ENCODE results near the gene SHISAL1.
"Not testable (repeated sequence)": the region's sequence is repeated elsewhere in the genome, so short reads cannot be mapped to it uniquely, and the experiment has no call there.

SHISAL1 gene

DNA sequence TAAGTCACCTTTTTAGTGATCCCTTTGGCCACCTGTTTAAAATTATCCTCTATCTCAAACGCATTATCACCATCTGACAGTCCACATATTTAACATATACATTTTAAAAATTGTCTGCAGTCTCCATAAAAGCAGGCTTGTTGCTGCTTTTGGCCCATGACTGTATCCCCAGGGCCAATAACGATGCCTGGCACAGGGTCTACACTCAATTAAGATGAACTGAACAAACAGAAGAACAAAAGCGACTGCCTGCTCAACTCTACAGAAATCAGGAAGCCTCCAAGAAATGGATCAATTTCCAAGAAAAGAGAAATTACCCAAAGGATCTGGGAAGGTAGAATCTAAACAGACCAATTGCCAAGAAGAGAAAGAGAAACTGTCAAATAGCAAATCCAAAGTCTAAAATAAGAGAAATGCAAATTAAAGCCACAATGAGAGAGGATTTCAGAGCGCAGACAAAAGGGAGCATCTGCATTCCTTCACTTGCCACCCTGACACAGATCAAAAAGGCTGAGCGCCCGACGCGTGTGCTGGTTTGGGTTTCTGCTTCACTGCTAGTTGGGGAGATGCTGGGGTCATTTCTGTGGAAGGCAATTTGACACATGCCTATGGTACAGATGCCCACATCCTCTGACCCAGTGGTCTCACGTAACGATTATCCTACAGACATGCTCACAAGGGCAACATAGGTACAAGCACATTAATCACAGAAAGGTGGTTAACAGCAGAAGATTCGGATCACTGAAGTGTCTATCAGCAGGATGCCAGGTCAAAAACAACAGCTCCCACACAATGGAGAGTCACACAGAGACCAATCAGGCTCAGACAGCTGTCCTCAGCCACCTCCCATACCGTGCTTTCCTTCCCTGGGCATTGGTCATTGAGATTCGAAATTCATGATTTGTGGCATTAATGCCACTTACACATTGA is 55.9 kb downstream of the SHISAL1 start:
- DNase-seq = no peak

DNA sequence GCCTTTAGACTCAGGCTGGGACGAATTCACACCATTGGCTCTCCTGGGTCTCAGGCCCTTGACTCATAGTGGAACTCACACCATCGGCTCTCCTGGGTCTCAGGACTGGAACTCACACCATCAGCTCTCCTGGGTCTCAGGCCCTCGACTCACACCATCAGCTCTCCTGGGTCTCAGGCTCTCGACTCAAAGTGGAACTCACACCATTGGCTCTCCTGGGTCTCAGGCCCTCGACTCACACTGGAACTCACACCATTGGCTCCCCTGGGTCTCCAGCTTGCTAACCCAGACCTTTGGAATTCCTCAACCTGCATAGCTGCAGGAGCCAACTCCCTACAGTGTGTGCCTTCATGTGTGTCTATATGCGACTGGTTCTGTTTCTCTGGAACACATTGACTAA is 56.7 kb downstream of the SHISAL1 start:
- no peak for DNase-seq

DNA sequence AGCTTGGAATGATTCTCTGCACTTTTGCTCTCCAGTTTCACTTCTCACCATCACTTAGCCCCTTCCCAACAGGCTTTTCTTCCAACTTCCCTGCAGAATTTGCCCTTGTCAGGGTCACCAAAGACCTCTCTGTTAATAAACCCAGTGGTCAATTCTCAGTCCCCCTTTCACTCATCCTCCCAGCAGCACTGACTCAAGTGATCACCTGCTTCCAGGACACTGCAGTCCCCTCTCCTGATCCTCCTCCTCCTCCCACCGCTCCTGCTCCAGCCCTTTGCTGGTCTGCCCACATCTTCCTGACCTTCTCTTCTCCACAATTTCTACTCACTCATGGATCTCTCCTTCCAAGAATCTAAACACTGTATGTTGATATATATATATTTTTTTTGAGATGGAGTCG is 57.9 kb downstream of the SHISAL1 start:
- DNase-seq = no peak

DNA sequence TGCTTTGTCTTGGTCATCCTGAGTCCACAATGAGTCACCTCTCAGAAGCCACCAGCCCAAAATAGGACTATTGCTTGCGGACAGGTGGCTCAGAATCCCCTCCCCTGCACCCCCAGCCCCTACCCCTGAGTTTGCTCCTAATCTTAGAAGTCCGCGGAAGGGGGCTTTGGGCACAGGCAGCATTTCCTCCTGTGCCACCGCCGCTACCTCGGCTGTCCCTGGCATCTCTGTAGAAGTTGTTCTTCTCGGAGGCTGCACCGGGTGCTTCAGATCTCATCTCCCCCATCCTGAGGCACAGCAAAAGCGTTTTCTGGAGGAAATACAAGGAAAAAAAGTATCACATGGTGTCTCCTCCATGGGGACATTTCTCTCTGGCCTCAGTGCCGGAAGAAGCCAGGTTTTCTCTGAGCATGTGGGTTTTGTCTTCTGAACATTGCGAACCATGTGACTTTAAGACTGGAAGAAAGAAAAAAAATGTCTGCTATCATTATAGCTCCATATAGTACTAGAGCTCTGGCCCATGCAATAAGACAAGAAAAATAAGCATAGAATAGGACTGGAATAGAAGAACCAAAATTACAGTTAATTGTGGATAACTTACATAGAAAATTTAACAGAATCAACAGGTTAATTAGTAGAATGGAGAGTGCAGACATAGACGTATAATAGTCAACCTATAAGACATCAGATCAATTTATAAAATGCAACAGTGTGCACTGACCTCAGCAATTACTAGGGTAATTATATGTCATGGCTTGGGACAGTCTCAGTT is 63.2 kb downstream of the SHISAL1 start:
- DNase-seq = no peak

DNA sequence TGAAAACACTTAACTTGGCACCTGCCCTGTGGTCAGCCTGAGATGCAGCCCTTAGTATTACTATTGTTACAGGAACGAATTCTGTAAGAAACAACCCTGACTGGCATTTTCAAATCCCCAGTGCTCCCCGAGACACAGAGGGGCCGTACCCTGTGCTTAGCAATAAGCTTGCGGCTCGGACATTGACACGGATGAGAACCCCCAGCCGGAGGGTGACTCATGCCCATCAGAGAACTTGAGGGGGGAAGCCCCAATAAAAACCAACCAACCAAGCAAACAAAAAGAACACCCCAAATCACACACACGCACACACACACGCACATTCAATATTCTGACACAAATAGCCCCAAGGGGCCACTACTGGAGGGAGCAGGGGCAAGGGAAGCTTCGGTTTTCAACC is 63.8 kb downstream of the SHISAL1 start:
- no peak for DNase-seq

DNA sequence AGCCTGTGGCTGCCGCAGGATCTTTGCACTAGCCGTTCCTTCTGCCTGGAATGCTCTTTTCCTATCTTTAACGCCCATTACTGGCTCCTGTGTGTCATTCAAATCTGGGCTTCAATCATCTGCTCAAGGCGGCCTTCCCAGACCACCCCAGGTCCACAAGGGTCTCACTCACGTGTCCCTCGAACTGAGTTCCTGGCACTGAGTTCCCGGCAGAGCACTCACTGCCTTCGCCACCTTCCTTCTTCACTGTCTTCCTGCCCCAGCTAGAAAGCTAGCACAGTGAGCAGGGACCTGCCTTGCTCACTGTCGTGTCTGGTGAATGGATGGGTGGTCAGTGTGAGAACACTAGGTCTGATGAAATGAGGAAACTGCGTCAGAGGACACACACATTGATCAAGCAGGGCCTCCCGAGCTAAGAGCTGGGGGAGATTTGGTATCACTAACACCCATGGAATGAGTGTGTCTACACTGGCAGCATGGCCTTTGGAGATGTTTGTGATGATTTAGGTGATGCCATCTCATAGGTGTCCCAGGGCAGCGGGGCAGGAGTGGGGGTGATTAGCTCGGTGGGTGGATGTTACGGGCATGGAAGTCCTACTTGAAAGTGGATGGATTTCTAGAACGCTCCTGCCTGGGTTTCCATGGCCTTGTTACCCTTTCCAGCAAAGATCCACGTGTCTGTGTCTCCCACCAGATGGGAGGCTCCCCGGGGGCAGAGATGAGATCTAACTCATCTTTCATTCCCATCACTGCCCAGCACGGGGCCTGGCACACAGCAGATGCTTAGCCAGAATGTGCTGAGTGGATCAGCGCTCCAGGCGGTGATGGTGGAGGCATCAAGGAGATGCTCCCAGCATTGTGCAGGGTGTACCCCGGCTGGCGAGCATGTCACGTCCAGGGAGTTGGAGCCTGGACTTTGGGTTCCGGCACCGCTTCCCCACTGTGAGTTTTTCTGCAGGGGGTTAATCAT is 64.5 kb downstream of the SHISAL1 start:
- no peak for DNase-seq

DNA sequence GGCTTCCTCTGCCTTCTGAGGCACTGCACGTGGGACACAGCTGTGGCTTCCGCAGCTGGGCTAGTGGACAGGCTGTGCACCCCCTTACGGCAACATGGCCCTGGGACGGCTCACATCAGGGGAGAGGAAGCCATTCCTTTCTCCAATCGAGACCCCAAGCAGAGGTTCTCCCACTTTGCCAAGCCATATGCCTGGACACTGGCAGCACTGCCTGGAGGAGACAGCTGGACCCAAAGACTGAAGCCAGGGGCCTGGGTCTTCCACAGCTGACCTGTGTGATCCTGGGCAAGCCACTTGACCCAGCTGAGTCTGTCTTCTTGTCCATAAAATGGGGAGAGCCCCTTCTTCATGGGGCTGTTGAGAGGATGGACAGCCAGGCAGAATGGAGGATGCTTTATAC is 65.4 kb downstream of the SHISAL1 start:
- DNase-seq = no peak

DNA sequence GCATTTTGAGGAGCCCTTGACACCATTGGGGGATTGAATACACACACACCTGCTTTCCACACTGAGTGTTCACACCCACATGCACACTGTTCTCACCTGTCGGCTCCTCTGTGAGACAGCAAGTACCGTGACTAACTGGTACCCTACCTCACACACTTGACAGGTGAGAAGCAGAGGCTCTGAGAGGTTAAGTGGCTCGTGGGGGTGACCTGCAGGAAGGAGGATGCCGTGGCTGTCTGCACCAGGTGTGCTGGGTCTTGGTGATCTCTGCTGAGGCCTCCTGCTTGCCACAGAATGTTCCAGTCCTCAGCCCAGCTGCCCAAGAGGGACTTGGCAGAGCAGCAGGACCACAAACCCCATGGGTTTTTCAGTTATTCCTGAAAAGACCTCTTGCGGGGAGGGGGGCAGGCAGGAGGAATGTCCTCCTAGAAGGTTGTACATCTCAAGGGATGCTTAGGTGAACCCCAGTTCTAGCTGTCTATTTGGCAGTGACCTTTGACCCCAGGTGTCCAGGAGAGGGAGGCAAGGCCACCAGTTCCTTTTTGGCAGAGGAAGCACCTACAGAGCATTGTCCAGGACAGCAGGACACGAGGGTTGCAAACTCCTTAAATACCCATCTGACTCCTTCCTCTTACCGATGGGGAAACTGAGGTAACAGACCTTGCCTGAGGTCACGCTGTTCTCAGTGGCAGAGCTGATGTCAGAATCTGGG is 66.0 kb downstream of the SHISAL1 start:
- DNase-seq = no peak

DNA sequence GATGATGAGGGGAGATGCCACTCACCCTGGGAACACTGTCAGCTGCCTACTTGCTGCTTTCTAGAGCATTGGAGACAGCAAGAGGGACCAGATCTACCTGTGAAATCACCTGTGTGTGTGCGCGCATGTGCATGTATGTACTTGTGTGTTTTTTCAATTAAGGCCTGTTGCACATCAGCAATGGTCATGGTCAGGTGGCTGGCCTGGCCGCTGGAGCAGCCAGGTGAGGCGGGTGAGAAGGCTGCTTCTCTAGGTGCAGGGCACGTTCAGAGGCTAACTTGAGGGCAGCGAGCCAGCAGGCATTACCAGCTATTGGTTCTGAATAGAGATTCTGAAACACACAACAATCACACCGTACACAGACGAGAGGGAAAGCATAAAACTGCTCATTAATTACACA is 66.9 kb downstream of the SHISAL1 start:
- DNase-seq = no peak

DNA sequence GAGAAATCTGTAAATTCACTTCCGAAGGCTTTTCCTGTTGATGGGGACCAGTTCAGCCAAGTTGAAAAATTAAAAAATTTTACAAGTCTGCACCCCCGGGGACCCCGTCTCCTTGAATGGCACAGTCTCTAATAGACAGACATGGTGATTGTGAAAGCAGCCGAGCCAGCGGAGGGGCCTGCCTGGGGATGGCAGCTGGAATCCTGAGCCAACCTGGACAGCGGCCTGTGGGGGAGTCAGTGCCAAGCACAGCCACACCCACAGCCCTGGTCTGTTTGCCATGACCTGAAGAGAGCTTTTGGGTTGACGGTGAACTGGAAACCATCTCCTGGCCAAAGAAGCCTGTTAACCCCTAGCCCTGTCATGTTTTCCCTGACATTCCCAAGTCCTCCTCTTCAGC is 67.3 kb downstream of the SHISAL1 start:
- no peak for DNase-seq

DNA sequence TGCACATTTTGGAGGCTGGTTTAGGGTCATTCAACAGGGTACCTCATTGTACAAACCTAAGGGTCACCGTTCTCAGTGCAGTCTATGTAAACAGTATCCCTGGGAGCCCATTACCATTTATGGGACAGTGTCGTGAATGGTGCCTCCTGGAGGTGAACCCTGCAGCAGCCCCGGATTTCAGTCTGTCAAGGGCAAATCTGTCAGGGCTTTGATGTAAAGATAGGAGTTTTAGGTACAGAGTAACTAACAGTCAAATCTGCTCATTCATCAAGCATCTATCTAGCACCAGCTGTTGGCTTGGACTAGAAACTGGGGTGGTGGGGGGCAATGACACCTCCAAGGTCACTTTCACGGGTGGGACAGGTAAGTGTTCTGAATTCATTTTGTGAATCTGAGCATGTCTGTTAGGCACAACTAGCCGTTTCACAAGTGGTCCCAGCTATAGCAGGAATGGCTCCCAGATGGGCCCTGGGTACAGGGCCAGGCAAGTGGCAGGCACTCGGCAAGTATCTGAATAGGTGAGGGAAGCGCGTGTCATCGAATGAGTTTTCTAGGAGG is 68.4 kb downstream of the SHISAL1 start:
- DNase-seq = no peak

DNA sequence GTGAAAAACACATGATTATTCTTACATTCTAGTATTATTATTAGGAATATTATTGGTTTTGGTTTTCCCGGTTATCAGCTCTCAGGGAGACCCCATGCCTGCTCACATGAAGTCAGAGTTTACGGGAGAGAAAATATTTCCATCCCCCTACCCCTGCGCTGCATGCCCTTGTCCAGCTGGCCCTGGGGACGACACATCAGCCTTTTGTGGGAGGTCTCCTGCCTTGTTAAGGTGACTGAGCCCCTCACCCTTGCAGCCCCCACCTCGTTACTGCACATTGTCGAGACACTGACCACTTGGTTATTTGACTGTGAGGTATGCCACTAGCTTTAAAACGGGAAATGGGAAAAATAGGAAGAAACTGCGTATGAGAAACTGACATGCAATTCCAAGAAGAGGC is 69.0 kb downstream of the SHISAL1 start:
- no peak for DNase-seq

DNA sequence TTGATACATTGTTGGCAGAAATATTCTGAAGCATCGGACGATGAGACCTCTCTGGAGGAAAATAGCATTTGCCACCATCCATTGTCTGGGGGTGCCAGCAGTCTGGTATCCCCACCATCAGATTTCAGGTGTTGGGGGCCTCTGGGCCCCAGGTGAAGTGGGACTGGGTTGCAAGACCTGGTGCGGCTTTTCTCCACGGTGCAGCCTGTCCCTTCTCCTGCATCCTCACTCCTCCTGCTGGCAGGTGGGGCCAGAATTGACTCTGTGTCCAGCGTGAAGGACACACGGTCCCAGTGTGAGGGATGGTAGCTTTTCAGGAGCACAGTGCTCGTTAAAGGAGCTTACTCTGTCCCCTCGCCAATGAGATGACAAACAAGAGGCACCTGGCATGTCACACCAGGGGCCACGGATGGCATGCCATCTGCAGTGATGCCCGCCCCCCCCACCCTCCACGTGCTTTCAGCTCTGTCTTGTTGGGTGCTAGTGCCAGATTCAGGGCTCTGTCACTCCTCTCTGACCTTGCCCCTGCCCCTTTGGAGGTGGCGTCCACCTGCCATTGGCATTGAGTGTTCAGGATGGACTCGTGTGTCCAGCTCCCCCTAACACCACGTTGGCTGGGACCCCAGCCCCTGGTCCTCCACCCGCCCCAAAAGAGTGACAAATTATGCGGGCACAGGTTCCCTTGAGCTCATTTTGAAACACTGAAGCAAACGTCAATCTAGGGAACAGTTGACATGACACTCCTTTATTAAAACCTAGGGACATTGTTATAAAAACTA is 69.6 kb downstream of the SHISAL1 start:
- DNase-seq = no peak

DNA sequence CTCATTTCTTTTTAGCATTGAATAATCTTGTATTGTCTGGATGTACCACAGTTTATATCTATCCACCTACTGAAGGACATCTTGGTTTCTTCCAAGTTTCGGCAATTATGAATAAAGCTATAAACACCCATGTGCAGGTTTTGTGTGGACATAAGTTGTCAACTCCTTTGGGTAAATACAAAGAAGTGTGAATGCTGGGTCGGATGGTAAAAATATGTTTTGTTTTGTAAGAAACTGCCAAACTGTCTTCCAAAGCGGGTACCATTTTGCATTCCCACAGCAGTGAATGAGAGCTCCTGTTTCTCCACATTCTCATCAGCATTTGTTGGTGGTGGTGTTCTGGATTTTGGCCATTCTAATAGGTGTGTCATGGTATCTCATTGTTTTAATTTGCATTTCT is 71.6 kb downstream of the SHISAL1 start:
- DNase-seq = not testable (repeated sequence)

DNA sequence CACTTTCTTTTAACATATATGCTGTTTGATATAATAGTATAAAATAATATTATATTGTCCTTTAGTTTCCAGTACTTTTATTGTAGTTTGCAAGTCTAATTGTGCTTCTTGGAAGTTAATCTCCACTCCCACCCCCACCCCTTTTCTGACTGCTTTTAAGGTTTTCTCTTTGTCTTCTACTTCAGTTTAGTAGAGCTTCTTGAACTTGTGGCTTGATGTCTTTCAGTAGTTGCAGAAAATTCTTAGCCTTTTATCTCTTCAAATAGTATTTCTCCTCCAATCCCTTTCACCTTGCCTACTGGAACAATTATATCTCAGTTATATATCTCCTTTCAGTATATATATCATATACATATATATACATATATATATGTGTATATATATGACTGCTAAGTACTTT is 75.5 kb downstream of the SHISAL1 start:
- DNase-seq = no peak

- not testable (repeated sequence) for DNase-seq
Measured at GRCh38 chr22:44234372-44234771, 78.4 kb downstream of the SHISAL1 start.

GRCh38 chr22:44231233-44231632 is 81.5 kb downstream of the SHISAL1 start:
- DNase-seq = no peak

DNA sequence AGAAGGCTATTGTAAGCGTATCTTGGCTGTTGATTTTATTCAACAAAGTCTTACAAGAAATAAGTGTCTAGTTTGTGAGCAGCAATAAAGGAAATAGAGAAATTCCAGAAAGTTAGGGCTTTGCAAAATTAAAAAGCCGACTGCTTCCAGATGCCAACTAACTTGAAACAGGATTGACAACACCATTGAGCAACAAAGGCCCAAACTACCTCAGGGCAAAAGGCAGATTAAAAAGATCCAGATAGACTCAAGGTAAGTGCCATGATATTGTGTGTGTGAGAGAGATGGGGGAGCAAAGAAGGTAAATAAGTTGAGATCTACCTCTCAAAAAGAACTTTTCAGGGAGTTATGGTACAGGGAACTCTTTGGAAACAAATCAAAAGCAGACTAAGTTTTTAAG is 82.9 kb downstream of the SHISAL1 start:
- no peak for DNase-seq

- DNase-seq = no peak
Measured at GRCh38 chr22:44229331-44229730, 83.4 kb downstream of the SHISAL1 start.

DNA sequence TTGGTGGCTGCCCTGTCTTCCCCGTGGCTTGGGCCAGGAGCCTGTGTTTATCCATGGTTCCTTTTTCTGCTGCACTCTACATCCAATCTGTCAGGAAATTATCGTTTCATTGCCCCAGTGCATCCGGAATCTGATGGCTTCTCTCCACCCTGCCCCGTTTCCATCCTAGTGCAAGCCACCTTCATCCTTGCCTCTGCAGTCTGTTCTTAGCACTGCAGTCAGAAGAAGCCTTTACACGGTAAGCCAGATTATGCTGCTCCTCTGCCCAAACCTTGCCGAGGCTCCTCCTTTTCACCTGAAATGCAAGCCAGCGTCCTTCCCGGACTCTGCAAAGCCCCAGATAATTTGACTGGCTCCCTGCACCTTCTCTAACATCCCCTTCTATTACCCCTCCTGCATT is 86.9 kb downstream of the SHISAL1 start:
- no peak for DNase-seq

DNA sequence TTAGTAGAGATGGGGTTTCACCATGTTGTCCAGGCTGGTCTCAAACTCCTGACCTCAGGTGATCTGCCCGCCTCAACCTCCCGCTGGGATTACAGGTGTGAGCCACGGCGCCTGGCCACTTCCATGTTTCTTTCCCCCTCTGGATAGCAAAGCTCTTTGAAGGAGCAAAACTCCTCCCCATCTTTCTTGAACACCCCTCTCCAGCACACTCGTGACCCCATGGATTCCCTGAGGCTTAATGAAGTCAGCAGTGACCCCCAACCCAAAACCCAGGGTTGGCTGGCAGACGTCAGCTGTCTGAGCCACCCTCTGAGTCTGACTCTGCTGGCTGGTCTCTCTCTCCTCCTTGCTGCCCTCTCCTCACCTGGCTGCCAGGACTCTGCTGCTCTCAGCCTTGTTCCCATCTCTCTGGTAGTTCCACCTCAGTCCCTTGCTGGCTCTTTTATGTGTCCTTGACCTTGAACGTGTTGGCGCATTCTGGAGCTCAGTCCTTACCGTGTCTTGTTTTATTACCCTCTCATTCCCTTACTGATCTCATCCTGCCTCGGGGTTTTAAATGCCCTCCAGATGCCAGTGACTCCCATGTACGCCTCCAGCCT is 87.6 kb downstream of the SHISAL1 start:
- no peak for DNase-seq

All from retina (tissue), 1 donor.